ENCODE measurements around the gene RASGRF1.

RASGRF1 gene

GRCh38 chr15:78912316-78912715 lies 178.3 kb downstream of the RASGRF1 start:
- no peak for DNase-seq (ENCODE audit: low read depth)

GRCh38 chr15:78910271-78910670 lies 180.3 kb downstream of the RASGRF1 start:
- no peak for DNase-seq (ENCODE audit: low read depth)
